A549 treated with CORT108297 at 1 μM for 4 hours (cell line): ENCODE measurements around the gene TGFB3. TPM values are rescaled to one million over a fixed set of nuclear protein-coding genes. Genes with fewer than 3 reads are reported as not detected.

Experiments used
- total RNA-seq: library from RNA; stranded (reverse); fragments of 200-300 nt; extraction: Qiagen RNA extraction; gene quantifications from 5 replicates; pipeline ENCODE4 v1.2.3, GENCODE V29; 2022

Gene TGFB3
- 0.80 to 1.1 TPM (median 0.93 TPM) in 5 replicates for total RNA-seq

GRCh38 chr14:75981426-75982265, at the start of gene TGFB3:
TSS of gene TGFB3 (minus strand) at chr14:75981995. CDS start at chr14:75980893, 1,102 bp downstream.

GRCh38 chr14:75985618-75986438, 4.0 kb upstream of the TGFB3 start, which contains the start of gene IFT43:
TSS of gene IFT43 (plus strand) at chr14:75985763. CDS start at chr14:75985787, 24 bp downstream.

Other genes starting within 250 kb of the TGFB3 start
- 36.7 to 42.9 TPM (median 39.7 TPM) in 5 replicates for gene IFT43, start 3.8 kb upstream of the TGFB3 start, total RNA-seq
- gene GPATCH2L, start 169.9 kb upstream of the TGFB3 start, total RNA-seq, result 17.9 to 27.1 TPM (median 24.1 TPM) in 5 replicates